Hematopoietic multipotent progenitor cell treated with erythropoietin and hydrocortisone succinate and interleukin-3 and kit ligand, for 15 days (in vitro differentiated cells): Measurements from ENCODE around the gene TPPP2.
A peak's percentile ranks its signal among the peaks of the same experiment; 100 is the strongest.

Experiments used
- DNase-seq: peaks from one replicate; pipeline ENCODE4 v3.0.0-alpha.2; 2015; ENCODE audit warnings: low spot score

Gene TPPP2

GRCh38 chr14:21057803-21058675 is 28.0 kb downstream of the TPPP2 start, which contains the start of gene RNASE8:
TSS of gene RNASE8 (plus strand) at chr14:21057822. CDS start at chr14:21057893, 71 bp downstream.
- DNase-seq: no peak

DNA sequence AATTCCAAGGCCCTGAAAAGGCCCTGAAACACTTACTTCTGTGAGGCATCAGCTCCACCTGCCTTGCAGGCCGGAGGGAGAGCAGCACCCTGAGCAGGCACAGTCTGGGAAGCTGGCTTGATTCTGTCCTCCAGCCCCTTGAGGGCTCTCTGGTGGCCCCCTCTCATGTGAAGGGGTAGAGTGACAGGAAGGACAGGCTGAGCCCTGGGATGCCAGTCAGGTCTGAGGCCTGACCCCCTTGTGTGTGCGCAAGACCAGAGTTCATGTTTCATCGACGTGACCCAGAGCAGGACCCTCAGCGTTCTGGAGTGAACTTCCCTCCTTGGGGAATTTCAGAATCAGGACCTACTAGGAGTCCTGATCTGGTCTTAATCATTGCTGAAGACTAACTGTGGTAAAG is 28.9 kb downstream of the TPPP2 start:
- DNase-seq: no peak

- DNase-seq: no peak
Observed at GRCh38 chr14:21059842-21060613, 30.0 kb downstream of the TPPP2 start.

- DNase-seq: no peak
Observed at GRCh38 chr14:21060614-21061346, 30.8 kb downstream of the TPPP2 start.

DNA sequence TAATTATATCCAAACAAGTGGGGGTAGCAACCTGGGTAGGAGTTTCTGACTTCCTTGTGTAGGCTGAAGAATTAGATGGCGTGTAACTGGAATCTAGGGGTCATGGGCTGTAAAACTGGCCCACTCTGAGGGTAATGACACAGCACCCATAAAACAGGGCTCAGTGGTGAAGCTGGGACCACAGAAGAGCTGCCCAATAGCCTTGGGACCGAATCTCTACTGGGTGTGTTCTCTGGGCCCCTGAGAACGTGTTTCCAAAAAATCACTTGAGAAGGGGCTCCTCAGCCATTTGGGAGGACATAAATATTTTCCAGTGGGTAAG is 31.3 kb downstream of the TPPP2 start:
- no peak for DNase-seq

DNA sequence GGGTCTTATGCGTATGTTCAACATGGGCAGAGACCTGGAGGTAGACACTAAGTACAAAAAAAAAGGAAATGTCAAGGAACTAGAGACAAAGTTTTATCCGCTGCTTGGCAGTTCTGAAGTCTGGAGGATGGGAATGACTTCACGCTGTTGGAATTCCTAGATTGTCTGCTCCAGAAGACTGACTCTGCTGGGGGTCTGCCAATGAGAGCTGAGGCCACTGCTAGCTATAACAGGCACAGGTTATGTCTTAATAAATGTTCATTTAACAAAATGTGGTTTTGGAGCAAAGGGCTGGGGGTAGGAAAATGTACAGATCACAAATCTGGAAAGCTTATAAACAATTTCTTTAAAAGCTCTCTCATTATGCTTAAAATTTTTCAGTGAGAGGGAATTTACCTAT is 33.5 kb downstream of the TPPP2 start:
- no peak for DNase-seq

DNA sequence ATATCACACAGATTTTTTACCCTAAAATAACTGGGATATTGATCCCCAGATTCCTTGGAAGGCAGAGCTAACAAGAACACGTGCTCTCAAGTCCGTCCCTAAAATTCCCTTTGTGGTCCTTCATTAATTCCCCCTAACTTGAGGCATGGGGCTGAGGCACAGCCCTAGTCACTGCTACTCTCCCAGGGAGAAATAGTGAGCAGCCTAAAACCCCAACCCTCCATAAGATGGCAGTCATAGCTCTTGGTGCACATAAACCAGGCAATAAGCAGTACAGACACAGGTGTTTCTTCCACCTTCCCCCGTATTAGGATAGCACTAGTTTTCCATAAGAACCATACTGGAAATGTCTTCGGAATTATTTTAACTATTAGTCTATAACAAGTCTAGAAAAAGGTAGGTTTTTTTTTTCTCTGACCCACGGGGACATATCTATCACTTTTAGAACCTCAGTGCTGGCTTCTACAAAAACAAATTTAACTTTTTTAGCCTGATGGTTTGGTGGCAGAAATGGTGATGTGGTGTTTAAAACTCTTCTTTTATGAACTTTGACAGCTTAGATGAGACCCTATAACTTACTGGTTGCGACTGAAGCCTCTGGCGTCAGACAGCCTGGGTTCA is 37.0 kb downstream of the TPPP2 start:
- no peak for DNase-seq

- peak; percentile 28 for DNase-seq
Observed at GRCh38 chr14:21068521-21069387, 38.7 kb downstream of the TPPP2 start.

DNA sequence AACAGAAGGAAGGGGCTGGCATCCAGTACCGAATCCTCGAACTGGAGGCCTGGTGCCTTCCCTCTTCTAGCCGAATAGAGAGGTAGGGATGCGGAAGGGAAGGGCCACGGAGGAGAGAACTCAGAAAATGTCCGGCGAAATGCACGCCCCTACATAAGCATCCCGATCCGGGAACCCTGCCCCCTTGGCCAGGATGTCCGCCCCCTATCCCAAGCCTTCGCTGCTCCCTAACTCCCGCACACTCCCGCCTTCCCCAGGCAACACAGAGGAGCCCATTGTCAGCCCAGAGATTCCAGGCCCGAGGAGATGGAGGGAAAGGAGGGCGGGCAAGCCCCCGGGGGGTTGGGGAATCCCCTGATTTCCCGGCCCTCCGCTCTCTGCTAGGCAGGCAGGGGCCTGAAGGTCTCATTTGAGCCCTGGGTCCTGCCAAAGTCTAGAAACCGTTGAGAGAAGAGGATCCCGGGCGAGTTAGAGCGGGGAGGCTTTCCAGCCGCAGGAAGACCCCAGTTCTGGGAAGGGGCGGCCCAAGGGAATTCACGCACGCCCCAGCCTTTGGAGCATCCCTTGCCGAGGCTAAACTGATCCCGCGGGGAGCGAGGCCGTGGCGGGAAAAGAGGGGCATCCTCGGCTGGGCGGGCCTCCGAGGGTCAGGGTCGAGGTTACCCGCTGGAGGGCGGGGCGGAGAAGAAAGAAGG is 39.5 kb downstream of the TPPP2 start:
- no peak for DNase-seq

GRCh38 chr14:21070083-21070609 is 40.1 kb downstream of the TPPP2 start, which contains the start of gene ARHGEF40:
TSS of gene ARHGEF40 (plus strand) at chr14:21070304. CDS start at chr14:21070397, 93 bp downstream.
- DNase-seq: no peak

- DNase-seq: no peak
Observed at GRCh38 chr14:21070610-21071224, 40.7 kb downstream of the TPPP2 start.

DNA sequence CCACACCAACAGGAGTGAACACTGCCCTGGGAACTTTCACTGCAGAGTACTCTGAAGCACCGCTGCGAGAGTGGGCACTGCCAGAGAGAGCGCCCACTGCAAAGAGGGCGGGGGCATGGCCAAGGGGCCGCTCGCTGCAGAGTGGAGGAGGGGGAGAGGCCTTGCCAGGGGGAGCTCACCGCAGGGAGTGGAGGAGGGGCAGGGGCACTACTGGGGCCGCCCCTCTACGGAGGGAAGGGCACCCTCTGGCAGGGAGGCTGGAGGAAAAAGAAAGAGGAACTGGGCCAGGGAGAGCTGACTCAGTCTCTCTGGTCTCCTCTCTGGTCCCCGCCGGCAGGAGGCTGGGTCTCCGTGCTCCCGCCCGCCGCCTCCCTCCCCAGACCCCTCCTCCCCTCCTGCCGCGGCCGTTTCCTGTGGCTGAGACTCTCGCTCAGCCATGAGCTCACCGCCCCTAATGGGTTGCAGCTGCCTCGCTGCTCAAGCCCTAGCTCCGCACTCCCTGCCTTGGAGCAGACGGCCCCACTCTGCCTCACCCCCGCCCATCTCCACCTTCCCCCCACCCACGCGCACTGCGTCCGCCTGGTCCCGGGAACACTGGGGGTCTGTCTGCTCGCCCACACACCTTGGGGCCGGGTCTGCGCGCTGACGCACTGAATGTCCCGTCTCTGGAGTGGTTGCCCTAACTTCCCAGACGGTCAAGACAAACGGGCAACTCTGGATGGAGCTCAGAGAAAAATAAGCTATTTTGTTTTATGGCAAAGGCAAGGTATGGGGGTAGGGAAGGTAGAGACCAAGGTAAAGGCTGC is 41.4 kb downstream of the TPPP2 start:
- no peak for DNase-seq

DNA sequence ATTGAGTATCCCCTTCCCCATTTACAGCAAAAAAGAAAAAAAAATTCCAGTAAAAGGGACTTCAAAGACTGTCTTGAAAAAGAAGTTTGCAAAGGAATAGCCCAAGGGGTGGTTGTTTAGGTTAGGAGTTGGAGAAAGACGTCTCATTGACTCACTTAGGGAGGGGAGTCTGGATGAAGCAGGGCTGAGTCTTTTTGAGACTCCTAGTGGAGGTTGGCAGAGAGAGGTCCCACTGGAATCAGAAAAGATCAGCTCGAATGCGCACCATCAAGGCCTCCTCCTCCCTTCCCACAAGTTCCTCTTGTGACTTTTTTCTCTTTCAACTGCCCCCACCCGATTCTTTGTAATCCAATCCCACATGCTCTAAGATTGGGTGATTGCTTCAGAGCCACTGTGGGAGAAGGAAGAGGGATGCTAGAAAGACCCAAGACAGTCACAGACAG is 42.0 kb downstream of the TPPP2 start:
- DNase-seq: no peak

- no peak for DNase-seq
Observed at GRCh38 chr14:21072781-21073339, 42.8 kb downstream of the TPPP2 start.

DNA sequence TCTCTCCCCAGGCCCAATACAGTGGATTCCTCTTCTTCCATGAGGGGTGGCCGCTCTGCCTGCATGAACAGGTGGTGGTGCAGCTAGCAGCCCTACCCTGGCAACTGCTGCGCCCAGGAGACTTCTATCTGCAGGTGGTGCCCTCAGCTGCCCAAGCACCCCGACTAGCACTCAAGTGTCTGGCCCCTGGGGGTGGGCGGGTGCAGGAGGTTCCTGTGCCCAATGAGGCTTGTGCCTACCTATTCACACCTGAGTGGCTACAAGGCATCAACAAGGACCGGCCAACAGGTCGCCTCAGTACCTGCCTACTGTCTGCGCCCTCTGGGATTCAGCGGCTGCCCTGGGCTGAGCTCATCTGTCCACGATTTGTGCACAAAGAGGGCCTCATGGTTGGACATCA is 43.9 kb downstream of the TPPP2 start:
- DNase-seq: no peak

DNA sequence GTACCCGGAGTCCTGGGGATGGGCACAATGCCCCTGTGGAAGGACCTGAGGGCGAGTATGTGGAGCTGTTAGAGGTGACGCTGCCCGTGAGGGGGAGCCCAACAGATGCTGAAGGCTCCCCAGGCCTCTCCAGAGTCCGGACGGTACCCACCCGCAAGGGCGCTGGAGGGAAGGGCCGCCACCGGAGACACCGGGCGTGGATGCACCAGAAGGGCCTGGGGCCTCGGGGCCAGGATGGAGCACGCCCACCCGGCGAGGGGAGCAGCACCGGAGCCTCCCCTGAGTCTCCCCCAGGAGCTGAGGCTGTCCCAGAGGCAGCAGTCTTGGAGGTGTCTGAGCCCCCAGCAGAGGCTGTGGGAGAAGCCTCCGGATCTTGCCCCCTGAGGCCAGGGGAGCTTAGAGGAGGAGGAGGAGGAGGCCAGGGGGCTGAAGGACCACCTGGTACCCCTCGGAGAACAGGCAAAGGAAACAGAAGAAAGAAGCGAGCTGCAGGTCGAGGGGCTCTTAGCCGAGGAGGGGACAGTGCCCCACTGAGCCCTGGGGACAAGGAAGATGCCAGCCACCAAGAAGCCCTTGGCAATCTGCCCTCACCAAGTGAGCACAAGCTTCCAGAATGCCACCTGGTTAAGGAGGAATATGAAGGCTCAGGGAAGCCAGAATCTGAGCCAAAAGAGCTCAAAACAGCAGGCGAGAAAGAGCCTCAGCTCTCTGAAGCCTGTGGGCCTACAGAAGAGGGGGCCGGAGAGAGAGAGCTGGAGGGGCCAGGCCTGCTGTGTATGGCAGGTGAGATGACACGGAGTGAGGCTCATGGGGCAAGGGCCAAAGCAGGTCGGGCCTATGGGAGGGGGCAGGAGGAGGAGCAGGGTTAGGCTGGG is 44.6 kb downstream of the TPPP2 start:
- DNase-seq: no peak

GRCh38 chr14:21075719-21076437 is 45.9 kb downstream of the TPPP2 start:
- no peak for DNase-seq
